Activated gamma-delta T cell treated with anti-CD3 and anti-CD28 coated beads, Interleukin-2, amount 50 U/mL, for 16 hours (primary cell): Measurements from ENCODE around the gene TFB2M.
"Not testable (repeated sequence)": the region's sequence is repeated elsewhere in the genome, so short reads cannot be mapped to it uniquely, and the experiment has no call there.

Source experiments
- DNase-seq: peaks from one replicate; pipeline ENCODE4 v3.0.0-alpha.2; 2020; ENCODE audit warnings: low read depth

The TFB2M gene, protein sequence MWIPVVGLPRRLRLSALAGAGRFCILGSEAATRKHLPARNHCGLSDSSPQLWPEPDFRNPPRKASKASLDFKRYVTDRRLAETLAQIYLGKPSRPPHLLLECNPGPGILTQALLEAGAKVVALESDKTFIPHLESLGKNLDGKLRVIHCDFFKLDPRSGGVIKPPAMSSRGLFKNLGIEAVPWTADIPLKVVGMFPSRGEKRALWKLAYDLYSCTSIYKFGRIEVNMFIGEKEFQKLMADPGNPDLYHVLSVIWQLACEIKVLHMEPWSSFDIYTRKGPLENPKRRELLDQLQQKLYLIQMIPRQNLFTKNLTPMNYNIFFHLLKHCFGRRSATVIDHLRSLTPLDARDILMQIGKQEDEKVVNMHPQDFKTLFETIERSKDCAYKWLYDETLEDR

GRCh38 chr1:246566128-246566812 lies at the start of gene TFB2M, which contains the start of gene CNST:
TFB2M (minus strand) TSS chr1:246566261; CDS start chr1:246566138, 123 bp downstream.
CNST (plus strand) TSS chr1:246566456; CDS start chr1:246591563, 25,107 bp downstream.
- DNase-seq = peak; percentile 88

DNA sequence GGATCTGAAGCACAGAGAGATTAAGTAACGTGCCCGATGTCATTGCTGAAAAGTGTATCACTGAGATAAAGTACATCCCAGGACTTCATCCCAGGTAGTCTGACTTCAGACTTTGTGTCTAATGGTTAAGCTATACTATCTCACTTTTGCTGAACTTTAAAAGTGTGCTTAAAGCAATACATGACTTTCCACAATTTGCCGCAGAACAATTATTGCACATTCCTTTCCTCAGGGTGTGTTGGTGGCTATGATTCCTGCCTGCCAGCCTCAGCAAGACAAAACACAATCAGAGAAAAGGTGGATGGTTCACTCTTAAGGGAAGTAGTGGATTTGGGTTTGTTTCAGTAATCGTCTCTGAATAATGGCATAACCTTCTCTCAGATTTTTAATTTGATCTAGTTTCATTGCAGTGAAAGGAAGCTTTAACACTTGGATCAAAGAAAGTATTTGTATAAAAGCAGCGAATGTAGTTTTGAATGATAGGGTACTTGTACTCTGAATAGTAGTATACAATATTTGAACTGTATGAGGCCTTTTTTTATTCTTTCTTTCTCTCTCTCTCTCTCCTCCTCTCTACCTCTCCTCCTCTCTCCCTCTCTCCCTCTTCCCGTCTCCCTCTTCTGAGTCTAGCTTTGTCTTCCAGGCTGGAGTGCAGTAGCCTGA lies 47.2 kb upstream of the TFB2M start:
- no peak for DNase-seq

DNA sequence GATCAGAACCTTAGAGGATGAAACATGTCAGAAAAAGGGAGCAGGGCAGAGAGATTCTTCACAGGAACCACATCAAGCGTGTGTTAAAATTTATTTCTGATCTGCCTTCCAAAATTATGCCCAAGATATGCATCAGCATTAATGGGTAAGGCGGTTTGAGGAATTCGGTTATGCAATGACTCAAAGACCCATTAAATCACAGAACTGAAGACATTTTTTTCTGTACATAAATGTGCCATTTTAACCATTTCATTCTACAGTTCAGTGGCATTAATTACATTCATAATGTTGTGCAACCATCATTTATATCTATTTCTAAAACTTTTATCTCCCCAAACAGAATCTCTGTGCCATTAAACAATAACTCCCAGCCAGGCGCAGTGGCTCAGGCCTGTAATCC lies 43.6 kb upstream of the TFB2M start:
- no peak for DNase-seq

- DNase-seq = no peak
Measured at GRCh38 chr1:246608616-246609376, 42.7 kb upstream of the TFB2M start.

GRCh38 chr1:246607462-246607861 lies 41.4 kb upstream of the TFB2M start:
- no peak for DNase-seq

GRCh38 chr1:246605231-246605630 lies 39.2 kb upstream of the TFB2M start:
- not testable (repeated sequence) for DNase-seq

DNA sequence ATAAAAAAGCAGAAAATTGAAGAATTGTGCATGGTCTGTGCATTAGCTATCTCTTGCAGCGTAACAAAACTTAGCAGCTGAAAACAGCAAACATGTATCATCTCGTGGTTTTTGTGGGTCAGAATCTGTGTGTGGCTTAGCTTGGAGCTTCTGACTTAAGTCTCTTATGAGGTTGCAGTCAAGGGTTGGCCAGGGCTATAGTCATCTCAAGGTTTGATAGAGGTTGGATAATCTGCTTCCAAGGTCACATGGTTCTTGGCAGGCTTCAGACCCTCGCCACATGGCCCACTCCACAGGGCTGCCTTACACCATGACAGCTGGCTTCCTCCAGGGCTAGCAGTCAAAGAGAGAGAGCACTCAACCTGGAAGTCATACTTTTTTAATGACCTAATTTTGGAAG lies 36.1 kb upstream of the TFB2M start:
- DNase-seq = no peak

- no peak for DNase-seq
Measured at GRCh38 chr1:246600579-246600978, 34.5 kb upstream of the TFB2M start.

DNA sequence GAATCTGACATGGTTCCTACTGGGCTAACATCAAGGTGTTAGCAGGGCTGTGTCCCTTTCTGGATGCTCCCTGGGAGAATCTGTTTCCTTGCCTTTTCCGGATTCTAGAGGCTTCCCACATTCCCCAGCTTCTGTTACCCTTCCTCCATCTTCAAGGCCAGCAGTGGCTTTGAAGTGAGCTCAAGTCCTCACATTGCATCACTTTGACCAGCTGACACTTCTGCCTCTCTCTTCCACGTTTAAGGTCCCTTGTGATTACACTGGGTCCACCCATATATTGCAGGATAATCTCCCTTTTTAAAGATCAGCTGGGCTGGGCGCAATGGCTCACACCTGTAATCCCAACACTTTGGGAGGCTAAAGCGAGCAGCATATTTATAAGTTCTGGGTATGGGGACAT lies 33.3 kb upstream of the TFB2M start:
- DNase-seq = no peak

DNA sequence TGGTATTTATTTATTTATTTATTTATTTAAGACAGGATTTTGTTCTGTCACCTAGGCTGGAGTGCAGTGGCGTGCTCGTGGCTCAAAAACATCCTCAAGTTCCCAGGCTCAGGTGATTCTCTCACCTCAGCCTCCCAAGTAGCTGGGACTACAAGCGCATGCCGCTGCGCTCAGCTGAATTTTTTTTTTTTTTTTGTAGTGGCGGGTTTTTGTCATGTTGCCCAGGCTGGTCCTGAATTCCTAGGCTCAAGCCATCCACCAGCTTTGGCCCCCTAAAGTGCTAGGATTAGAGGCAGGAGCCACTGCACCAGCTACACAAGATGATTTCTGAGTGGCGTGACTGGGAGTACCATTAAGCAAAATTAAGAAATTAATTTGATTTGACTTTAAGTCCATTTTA lies 31.9 kb upstream of the TFB2M start:
- no peak for DNase-seq

GRCh38 chr1:246597340-246597739 lies 31.3 kb upstream of the TFB2M start:
- DNase-seq = no peak

DNA sequence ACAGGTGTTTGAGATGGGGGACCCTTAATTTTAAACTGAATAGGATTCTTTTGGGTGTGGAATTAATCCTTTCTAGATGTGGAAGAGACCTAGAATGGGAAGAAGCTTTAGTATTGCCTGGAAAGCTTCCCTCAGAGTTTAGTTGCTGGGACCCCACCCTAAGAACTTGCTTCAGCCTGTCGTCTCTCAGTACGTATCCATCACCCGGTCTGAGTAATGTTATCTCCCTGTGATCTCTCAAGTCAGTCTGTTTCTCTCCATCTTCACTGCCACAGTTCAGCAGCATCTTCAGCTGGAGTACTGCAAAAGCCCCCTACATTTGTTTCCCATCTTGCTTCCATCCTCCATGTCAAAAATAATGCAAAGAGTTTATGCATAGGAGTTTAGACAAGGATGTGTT lies 29.1 kb upstream of the TFB2M start:
- DNase-seq = no peak

- no peak for DNase-seq
Measured at GRCh38 chr1:246592695-246593094, 26.6 kb upstream of the TFB2M start.

DNA sequence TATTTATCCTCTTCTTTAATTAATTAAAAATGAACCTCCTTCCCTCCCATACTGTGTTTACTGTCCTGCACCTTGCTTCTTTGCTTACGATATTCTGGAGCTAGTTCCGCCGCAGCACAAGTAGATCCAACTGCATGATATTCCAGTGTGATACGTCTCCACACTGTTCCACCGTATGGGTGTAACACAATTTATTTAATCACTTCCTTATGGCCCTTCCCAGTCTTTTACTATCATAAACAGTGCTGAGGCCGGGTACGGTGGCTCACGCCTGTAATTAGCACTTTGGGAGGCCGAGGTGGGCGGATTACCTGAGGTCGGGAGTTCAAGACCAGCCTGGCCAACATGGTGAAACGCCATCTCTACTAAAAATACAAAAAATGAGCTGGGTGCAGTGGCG lies 25.9 kb upstream of the TFB2M start:
- no peak for DNase-seq

DNA sequence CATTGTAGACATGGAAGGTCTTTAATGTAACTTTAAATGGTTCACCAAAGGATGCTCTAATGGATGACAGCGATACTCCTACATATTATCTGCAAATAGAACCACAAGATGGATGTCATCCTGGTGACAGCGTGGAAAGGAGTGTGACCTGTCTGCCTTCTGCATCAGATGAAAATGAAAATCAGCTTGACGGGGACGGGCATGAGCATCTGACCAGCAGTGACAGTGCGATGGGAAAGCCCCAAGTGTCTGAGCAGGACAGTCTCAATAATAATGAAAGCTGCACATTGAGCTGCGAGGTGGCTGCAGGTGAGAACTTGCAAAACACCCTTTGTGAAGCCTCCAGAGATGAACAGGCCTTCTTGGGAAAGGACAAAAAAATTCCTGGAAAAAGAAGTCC lies 25.4 kb upstream of the TFB2M start:
- no peak for DNase-seq

GRCh38 chr1:246591047-246591446 lies 25.0 kb upstream of the TFB2M start:
- no peak for DNase-seq

DNA sequence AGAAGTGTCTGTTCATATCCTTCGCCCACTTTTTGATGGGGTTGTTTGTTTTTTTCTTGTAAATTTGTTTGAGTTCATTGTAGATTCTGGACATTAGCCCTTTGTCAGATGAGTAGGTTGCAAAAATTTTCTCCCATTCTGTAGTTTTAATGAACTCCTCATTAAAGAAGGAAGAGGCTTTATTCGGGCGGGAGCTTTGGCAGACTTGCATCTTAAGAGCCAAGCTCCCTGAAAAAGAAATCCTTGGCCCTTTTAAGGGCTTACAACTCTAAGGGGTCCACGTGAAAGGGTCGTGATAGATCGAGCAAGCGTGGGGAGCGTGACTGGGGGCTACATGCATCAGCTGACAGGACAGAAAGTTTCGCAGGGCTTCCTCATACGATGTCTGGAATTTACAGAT lies 23.9 kb upstream of the TFB2M start:
- DNase-seq = not testable (repeated sequence)

DNA sequence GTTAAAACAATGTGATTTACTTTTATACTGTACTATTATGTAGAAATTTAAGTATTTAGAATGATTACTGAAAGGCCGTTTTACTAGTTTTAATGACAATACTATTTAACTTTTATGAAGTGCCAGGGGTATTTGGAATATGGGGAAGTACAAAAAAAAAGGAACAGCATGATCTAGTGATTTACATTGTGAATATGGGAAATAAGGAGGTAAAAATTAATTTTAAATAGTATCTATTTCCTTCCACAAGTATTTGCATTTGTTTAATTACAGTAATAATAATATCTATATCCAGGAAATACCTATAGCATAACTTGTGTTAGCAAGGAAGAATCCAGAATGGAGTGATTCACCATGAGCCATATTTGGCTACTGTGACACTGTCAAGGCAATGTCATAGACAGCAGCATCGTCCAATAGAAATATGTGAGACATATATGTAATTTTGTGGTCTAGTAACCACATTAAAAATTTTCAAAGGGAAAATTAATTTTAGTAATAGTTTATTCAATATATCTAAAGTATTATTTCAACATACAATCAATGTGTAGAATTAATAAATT lies 22.2 kb upstream of the TFB2M start:
- DNase-seq = no peak

- DNase-seq = no peak
Measured at GRCh38 chr1:246587606-246588005, 21.5 kb upstream of the TFB2M start.

DNA sequence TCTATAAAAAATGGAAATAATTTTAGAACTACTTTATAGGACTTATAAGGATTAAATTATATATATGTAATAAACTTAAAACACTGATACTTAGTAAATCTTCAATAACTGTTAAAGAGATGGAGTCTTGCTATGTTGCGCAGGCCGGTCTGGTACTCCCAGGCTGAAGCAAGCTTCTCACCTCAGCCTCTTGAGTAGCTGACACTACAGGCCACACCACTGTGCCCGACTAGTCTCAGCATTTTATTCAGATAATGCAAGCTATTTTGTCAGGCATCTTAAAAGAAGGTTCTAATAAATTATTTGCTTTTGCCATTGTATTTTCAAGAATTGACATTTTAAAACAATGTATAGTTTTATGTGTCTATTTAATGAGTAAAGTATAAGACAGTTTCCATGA lies 21.0 kb upstream of the TFB2M start:
- no peak for DNase-seq

DNA sequence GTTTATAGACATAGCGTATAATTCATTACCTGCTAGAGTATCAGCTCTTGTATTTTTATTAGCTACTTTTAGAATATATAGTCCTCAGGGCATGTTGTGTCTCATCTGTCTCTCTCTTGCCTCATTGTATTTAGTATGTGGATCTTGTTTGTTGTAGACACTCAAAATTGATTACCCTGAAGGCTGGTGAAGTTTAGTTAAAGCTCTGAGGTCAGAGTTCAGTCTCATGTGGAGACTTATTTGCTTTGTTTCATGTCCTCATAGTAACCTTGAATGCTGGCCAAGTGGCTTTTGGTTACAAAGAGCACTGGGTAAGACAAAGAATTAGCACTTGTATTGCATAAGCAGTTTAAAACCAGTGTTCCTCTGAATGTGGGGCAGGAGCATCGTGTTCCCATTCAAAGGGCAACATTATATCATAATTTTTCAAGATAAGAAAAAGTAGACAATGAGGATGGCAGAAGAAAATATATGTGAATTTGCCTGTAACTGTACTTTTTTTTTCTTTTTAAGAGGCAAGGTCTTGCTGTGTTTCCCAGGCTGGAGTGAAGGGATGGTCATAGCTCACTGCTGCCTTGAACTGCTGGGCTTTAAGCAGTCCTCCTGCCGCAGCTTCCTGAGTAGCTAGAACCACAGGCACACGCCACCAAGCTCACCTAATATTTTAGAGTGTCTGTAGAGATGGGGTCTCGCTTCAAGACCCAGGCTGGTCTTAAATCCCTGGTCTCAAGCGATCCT lies 17.6 kb upstream of the TFB2M start:
- no peak for DNase-seq
